Measurements from ENCODE around the gene GMPPB. TPM values are rescaled to one million over a fixed set of nuclear protein-coding genes. Genes with fewer than 3 reads are reported as not detected.

The GMPPB gene
- polyA plus RNA-seq, 1 donor (not counting 4 experiments of a cell fraction or from before 2014, with no cell fraction given) = 17.4 TPM

DNA sequence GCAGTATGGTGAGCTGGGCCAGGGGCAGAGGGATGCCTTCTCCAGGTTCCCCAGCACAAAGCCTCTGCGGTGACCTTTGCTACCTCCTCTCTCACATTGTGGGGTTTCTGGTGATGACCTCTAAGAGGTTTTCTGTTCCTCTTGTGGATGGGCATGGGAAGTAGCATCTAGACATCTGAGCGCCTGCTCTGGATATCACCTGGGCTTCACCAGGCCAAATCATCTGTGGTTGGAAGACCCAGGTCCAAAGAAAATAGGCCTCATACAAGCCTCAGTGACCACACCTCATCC, 42.6 kb downstream of the GMPPB start:
- no peak for DNase-seq (ENCODE audit: low read depth, low spot score)
- H4K20me1 ChIP-seq (ENCODE audit: control insufficient read depth, extremely low read depth, insufficient read depth, low read length) = no peaks in the 10 kb centered on the region

DNA sequence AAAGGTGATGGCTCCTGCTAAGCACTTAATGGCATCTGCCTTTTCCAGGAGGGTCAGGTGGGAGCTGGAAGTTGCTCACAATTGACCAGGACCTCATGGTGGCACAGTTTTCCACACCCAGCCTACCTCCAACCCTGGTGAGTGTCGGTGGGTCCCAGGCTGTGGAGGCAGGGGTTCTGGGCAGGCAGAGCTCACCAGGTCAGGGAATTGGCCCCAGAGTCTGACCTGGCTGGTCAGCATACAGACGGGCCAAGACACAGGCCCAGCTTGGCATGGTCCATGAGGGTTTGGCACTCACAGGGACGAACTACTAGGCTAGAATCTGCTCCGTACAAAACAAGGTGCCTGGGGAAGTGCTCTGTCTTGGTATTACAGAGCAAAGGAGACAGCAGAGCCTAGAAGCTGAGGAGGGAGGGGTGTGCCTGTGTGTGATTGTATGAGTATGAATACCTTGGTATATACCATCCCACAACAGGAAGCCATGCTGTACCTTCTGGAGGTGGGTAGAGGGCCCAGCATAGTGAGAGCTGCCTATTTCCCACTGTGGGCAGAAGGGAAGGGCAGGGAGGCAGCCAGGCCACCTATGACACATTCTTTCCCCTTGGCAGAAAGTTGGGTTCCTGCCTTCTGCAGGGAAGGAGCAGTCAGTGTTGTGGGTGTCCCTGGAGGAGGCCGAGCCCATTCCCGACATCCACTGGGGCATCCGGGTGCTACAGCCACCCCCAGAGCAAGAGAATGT, 43.1 kb downstream of the GMPPB start:
- H3K9ac ChIP-seq (ENCODE audit: control insufficient read depth, extremely low read depth, insufficient read depth, low read length) = no peak overlapping the region
- DNase-seq (ENCODE audit: low read depth, low spot score) = no peak
- no peak overlapping the region for H2AFZ ChIP-seq (ENCODE audit: control insufficient read depth, low read length)
- dilution Hi-C loops (cut with MboI; ENCODE audit: extremely low pct_ligation_motif_present, low sequenced_read_pairs) = no loop called here
- no peak overlapping the region for H3K4me2 ChIP-seq (ENCODE audit: control insufficient read depth, extremely low read depth, insufficient read depth, low read depth, low read length)
- H3K9me3 ChIP-seq (ENCODE audit: control insufficient read depth, low read depth, low read length) = no peaks in the 10 kb centered on the region
- no peaks in the 10 kb centered on the region for H4K20me1 ChIP-seq (ENCODE audit: control insufficient read depth, extremely low read depth, insufficient read depth, low read length)
- H3K4me3 ChIP-seq (ENCODE audit: control insufficient read depth in 2 of 3, extremely low read depth in 1 of 3, insufficient read depth in 2 of 3, low read depth in 1 of 3, low read length in 3 of 3) = no peak overlapping the region
- no peaks in the 10 kb centered on the region for H3K27me3 ChIP-seq (ENCODE audit: control insufficient read depth, extremely low read depth, insufficient read depth, low read length)
- FAIRE-seq = no peak
- no peaks in the 10 kb centered on the region for H3K4me1 ChIP-seq (ENCODE audit: control insufficient read depth, extremely low read depth, insufficient read depth, low read length)
- H3K9me1 ChIP-seq (ENCODE audit: control insufficient read depth, extremely low read depth, insufficient read depth, low read length) = no peaks in the 10 kb centered on the region
- peaks cover 9% of the 10 kb centered on the region for H3K79me2 ChIP-seq (ENCODE audit: control insufficient read depth, insufficient read depth, low read length)
- peaks cover 61 to 67% of the 10 kb centered on the region in 2 experiments for H3K36me3 ChIP-seq (ENCODE audit: control insufficient read depth in 2 of 2, extremely low read depth in 1 of 2, insufficient read depth in 2 of 2, low read length in 2 of 2)
- H3K27ac ChIP-seq (ENCODE audit: control insufficient read depth, insufficient read depth, low read length) = no peak overlapping the region
- TF ChIP-seq, protein P1, sequence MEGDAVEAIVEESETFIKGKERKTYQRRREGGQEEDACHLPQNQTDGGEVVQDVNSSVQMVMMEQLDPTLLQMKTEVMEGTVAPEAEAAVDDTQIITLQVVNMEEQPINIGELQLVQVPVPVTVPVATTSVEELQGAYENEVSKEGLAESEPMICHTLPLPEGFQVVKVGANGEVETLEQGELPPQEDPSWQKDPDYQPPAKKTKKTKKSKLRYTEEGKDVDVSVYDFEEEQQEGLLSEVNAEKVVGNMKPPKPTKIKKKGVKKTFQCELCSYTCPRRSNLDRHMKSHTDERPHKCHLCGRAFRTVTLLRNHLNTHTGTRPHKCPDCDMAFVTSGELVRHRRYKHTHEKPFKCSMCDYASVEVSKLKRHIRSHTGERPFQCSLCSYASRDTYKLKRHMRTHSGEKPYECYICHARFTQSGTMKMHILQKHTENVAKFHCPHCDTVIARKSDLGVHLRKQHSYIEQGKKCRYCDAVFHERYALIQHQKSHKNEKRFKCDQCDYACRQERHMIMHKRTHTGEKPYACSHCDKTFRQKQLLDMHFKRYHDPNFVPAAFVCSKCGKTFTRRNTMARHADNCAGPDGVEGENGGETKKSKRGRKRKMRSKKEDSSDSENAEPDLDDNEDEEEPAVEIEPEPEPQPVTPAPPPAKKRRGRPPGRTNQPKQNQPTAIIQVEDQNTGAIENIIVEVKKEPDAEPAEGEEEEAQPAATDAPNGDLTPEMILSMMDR (optimal IDR thresholded peaks at IDR 0.05 in 1 of 3, IDR thresholded peaks at IDR 0.05 in 1 of 3, conservative IDR thresholded peaks at IDR 0.05 in 1 of 3; ENCODE audit: extremely low read depth in 1 of 3, insufficient read depth in 2 of 3, low read length in 3 of 3) = no peak
- TF ChIP-seq EZH2 (IDR thresholded peaks at IDR 0.05; ENCODE audit: low read length) = no peak

More for the DNA sequence above, 42.6 kb downstream of the GMPPB start:
- H3K9ac ChIP-seq (ENCODE audit: control insufficient read depth, extremely low read depth, insufficient read depth, low read length) = no peak overlapping the region
- peaks cover 8% of the 10 kb centered on the region for H3K79me2 ChIP-seq (ENCODE audit: control insufficient read depth, insufficient read depth, low read length)
- H3K27ac ChIP-seq (ENCODE audit: control insufficient read depth, insufficient read depth, low read length) = no peak overlapping the region
- no peaks in the 10 kb centered on the region for H3K4me1 ChIP-seq (ENCODE audit: control insufficient read depth, extremely low read depth, insufficient read depth, low read length)
- H2AFZ ChIP-seq (ENCODE audit: control insufficient read depth, low read length) = no peak overlapping the region
- dilution Hi-C loops (cut with MboI; ENCODE audit: extremely low pct_ligation_motif_present, low sequenced_read_pairs) = no loop called here
- H3K4me2 ChIP-seq (ENCODE audit: control insufficient read depth, extremely low read depth, insufficient read depth, low read depth, low read length) = no peak overlapping the region
- no peak for TF ChIP-seq EZH2 (IDR thresholded peaks at IDR 0.05; ENCODE audit: low read length)
- TF ChIP-seq, protein P1 (optimal IDR thresholded peaks at IDR 0.05 in 1 of 3, IDR thresholded peaks at IDR 0.05 in 1 of 3, conservative IDR thresholded peaks at IDR 0.05 in 1 of 3; ENCODE audit: extremely low read depth in 1 of 3, insufficient read depth in 2 of 3, low read length in 3 of 3) = no peak
- H3K9me1 ChIP-seq (ENCODE audit: control insufficient read depth, extremely low read depth, insufficient read depth, low read length) = no peaks in the 10 kb centered on the region
- H3K36me3 ChIP-seq (ENCODE audit: control insufficient read depth in 2 of 2, extremely low read depth in 1 of 2, insufficient read depth in 2 of 2, low read length in 2 of 2) = peaks cover 57 to 67% of the 10 kb centered on the region in 2 experiments
- no peak for FAIRE-seq
- no peaks in the 10 kb centered on the region for H3K9me3 ChIP-seq (ENCODE audit: control insufficient read depth, low read depth, low read length)
- no peak overlapping the region for H3K4me3 ChIP-seq (ENCODE audit: control insufficient read depth in 2 of 3, extremely low read depth in 1 of 3, insufficient read depth in 2 of 3, low read depth in 1 of 3, low read length in 3 of 3)
- H3K27me3 ChIP-seq (ENCODE audit: control insufficient read depth, extremely low read depth, insufficient read depth, low read length) = no peaks in the 10 kb centered on the region

Measured in keratinocyte (primary cell).